GM12892 (cell line): ENCODE data around the gene MRPS35.

Experiments used
- DNase-seq: peaks from one replicate; pipeline ENCODE4 v3.0.0; 2011; ENCODE audit not compliant: insufficient read length
- FAIRE-seq: peaks from 2 replicates; lab custom pipeline; 2011; peaks lifted over from hg19 to GRCh38; lab: Jason Lieb, UNC
- POLR2A ChIP-seq: IDR thresholded peaks from 2 replicates; pipeline ENCODE4 v1.6.1; 2011; ENCODE audit warnings: low read depth, low read length, control low read depth
- POLR2AphosphoS5 ChIP-seq: IDR thresholded peaks from 2 replicates; pipeline ENCODE4 v1.6.1; 2011; ENCODE audit warnings: low read depth, low read length, control low read depth
- TAF1 ChIP-seq: IDR thresholded peaks from 2 replicates; pipeline ENCODE4 v1.6.1; 2011; ENCODE audit warnings: low read depth, mild to moderate bottlenecking, control low read depth, low read length, borderline replicate concordance

Gene MRPS35

DNA sequence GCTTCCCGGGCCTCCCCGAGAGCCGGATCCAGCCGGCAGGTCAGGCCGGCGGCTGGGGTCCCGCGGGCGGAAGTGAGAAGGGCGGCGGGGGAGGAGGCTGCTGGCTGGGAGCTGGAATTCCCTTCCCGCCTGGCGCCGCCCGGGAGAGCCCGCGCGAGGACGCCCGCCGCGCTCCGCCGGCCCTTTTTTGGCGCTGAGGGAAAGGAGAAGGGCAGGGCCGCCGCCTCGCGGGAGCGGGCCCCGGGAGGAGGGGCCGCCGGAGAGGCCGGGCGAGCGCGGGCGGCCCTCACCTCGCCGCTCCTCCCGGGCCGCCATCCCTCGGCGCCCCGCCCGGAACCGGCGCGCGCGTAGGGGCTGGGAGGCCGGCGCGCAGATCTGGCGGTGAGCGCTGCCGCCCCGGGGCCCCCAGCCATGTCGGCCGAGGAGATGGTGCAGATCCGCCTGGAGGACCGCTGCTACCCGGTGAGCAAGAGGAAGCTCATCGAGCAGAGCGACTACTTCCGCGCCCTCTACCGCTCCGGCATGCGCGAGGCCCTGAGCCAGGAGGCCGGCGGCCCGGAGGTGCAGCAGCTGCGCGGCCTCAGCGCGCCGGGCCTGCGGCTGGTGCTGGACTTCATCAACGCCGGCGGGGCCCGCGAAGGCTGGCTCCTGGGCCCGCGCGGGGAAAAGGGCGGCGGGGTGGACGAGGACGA is 69.4 kb downstream of the MRPS35 start, which contains the start of the genes KLHL42 and MANSC4:
TSS of gene KLHL42 (plus strand) at position 314 of the 692 bp plus-strand sequence. CDS start at position 412, 98 bp downstream.
TSS of gene MANSC4 (minus strand) at position 317 of the 692 bp plus-strand sequence. CDS start 8,960 bp downstream, outside the sequence.
- DNase-seq = peak; percentile 64
- FAIRE-seq = peak; percentile 90
- TF ChIP-seq POLR2A (peak; percentile 78; the same call in 1 of the 2 replicates), POLR2AphosphoS5 (0 out of 2 replicates have a peak, but pooled peaks have one; percentile 26), TAF1 (peak; percentile 25; the same call in 1 of the 2 replicates)

DNA sequence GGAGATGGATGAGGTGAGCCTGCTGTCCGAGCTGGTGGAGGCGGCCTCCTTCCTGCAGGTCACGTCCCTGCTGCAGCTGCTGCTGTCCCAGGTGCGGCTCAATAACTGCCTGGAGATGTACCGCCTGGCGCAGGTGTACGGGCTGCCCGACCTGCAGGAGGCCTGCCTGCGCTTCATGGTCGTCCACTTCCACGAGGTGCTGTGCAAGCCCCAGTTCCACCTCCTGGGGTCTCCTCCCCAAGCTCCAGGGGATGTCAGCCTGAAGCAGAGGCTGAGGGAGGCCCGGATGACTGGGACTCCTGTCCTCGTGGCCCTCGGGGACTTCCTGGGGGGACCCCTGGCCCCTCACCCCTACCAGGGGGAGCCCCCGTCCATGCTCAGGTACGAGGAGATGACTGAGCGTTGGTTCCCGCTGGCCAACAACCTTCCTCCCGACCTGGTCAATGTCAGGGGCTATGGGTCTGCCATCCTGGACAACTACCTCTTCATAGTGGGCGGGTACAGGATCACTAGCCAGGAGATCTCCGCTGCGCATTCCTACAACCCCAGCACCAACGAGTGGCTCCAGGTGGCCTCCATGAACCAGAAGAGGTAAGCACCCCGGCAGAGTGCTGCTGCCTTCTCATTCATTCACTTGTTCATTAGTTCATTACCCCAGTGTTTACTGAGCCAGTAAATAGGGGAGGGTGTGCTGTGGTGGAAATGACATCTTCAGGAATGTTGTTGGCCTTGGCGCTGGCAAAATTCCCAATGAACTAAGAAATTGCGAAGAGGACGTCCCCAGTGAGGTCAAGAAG is 70.2 kb downstream of the MRPS35 start:
- peak; percentile 60 for FAIRE-seq
- TF ChIP-seq POLR2AphosphoS5 (no peak), TAF1 (no peak), POLR2A (no peak)
- peak; percentile 38 for DNase-seq

DNA sequence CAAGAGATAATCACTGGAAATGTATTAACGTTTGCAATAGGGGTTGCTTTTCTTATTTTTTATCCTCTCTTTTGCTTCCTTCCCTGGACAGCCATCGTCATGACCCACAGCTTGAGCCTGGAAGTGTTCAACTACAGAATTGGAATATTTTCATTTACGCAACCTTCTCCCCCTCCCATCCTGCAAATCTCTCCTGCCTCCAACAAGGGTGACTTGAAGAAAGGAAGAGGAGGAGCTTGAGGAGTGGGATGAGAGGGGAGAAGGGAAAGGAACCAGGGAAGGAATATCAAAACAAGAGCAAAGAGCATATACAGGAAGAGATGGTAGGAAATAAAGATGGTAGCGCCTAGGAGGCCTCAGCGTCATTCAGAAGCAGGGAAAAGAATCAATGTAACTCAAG is 71.0 kb downstream of the MRPS35 start:
- DNase-seq = no peak
- no peak for FAIRE-seq

DNA sequence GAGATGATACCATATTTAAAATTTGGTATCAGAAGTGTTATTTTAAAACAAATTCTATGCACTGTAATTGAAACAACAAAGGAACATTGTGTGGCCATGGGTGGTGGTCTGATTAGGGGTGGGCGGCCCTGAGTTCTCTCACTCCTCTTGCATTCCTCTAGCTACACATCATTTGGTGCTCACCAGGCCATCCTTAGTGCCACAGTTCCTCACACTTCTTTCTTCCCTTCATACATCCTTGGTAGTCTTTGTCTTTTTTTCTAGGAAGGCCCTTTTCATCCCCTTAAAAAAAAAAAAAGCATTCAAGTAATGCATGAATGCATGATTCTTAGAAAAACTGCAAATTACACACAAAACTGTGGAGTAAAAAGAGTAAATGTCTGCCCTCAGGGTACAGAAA is 71.8 kb downstream of the MRPS35 start:
- TF ChIP-seq TAF1 (no peak), POLR2AphosphoS5 (no peak), POLR2A (no peak)
- no peak for FAIRE-seq
- no peak for DNase-seq

More for the DNA sequence above, 71.0 kb downstream of the MRPS35 start:
- TF ChIP-seq POLR2AphosphoS5 (no peak), TAF1 (no peak), POLR2A (no peak)

DNA sequence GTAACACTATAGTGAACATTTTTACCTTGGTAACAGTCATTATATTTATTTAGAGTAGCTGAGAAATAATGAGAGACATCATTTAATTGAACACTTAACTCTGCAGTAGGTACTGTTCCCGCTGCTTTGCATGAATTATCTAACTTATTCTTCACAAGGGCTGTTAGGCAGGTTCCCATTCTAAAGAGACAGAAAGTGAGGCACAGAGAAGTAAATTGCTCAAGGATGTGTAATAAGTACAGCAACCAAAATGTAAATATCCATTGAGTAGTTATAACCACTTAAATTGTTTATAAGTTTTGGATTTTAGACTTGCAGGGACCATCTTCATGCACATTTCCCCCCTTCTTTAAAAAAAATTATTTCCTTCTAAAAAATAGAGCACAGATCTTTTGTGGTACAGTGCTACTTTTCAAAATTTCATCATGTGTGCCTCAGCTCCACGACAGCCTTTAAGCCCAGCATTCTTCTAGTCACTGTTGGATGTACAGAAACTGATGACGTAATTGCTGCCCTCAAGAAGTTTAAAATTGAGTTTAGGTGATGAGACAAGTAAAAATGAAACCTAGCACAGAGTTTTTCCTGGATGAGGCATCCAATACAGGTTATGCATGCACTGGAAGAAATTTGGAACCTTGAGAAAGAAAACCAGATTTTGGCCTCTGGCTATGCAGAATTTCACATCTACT is 75.4 kb downstream of the MRPS35 start:
- DNase-seq = no peak
- TF ChIP-seq POLR2AphosphoS5 = no peak
- no peak for TF ChIP-seq POLR2A

DNA sequence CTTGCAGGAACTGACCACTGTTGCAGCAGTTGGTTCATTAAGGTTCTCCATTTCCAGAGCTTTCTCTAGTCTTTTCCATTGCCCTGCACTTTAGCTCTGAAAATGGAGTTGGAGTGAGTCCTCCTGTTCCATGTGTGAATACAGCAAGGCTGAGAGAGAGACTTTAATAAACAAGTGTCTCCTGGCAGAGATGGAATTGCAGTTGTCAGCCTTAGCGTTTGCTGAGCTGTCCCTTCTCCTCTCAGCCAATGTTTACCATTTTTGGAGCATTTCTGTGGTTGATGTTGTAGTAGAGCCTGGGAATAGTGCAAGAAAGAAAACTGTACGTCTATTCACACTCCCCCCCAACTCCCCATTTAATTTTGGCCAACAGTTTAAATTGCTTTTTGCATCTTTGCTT is 76.9 kb downstream of the MRPS35 start:
- FAIRE-seq (no peak), DNase-seq (no peak)
- TF ChIP-seq TAF1 (no peak), POLR2AphosphoS5 (no peak), POLR2A (no peak)

More for the DNA sequence above, 75.4 kb downstream of the MRPS35 start:
- no peak for FAIRE-seq

DNA sequence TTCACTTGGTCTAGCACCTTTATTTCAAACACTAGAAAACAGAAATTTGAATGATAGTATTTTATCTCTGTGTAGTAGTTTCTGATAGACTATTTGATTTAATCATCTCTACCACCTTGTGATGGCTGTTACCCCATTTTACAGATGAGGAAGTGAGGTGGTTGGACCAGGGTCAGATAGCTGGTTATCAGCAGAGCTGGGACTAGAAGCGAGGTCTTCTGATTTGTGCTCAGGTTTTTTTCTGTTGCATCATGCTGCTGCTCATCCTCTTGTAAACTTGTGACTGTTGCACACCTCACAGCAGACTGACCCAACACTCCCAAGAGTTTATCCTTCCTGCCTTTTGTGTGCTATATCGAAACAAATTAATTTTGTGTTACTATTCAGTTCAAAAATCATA is 79.5 kb downstream of the MRPS35 start:
- no peak for FAIRE-seq
- TF ChIP-seq TAF1 (no peak), POLR2AphosphoS5 (no peak), POLR2A (no peak)
- DNase-seq = no peak

DNA sequence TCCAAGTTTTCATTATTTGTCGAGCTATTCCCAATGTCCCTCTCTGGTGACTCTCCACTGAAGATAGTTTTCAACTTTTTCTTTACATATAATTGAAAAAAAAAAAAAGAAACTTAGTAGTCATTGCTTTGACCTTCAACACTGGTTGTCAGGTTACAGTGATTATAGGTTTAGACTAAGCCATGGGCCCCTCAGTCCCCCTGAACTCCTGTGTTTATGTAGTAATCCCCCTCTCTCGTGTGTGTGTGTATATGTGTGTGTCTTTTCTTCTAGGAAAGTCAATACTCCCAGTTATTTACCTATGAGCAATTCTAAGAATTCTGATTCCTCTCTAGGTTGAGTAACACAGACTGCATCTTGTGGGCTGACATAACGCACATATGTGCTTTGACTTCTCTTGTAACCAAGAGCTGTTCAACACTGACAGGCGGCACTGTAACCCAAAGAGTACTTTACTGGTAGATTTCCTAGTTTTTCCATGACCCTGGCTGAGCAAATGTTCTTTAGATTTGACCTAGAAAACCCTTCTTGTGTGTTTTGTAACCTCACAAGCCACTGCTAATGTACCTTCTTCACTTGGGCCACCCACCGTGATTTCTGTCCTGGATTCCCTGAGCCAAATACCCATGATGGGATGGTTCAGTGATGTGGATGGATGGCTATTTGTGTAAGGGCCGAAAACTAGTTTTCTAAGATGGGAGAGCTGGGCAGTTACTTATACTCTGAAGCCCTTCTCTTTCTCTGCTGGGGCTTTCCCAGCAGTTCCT is 84.4 kb downstream of the MRPS35 start:
- TF ChIP-seq POLR2AphosphoS5 (no peak), TAF1 (no peak), POLR2A (no peak)
- FAIRE-seq = no peak
- no peak for DNase-seq

DNA sequence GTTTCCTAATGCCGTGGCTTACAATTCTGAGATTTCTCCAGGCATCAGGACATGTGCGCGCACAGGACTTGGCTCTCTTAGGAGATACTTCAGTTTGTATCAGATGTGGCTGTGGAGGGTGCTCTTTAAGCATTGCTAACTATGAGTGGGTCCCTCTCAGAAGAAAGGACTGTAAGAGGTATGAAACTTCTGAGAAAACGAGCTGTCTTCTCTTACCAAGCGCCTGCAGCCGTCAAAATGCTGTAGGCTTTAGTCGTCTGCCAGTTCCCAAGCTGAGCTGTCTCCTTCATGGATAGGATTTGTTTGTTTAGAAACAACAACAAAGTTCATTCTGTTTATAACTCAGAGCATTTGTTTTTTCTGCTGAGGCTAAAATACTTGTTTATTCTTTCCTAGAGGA is 85.5 kb downstream of the MRPS35 start:
- FAIRE-seq (no peak), DNase-seq (no peak)

DNA sequence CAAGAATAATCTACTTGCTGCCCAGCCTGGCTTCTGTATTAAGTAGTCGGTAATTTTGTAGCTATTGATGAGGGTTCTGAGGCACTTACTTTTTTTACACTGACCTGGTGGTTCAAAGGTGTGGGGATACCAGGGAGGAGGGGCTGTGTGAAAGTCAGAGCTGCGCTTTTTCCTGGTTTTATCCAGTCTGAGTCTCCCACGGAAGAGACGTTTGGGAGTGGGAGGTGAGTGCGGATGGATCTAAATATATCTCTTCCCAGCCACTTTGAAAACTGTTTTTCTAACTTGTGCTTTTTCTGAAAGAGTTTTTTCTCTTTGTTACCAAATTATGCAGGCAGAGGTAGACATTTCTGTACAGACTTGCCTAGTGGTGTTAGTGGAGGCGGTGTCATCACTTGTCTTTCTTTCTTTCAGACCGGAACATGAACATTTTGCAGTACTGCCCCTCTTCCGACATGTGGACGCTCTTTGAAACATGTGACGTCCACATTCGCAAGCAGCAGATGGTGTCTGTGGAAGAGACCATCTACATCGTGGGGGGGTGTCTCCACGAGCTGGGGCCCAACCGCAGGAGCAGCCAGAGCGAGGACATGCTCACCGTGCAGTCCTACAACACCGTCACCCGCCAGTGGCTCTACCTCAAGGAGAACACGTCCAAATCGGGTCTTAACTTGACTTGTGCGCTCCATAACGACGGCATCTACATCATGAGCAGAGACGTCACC is 86.8 kb downstream of the MRPS35 start:
- TF ChIP-seq POLR2AphosphoS5 (no peak), TAF1 (no peak), POLR2A (no peak)
- FAIRE-seq (no peak), DNase-seq (no peak)

More for the DNA sequence above, 85.5 kb downstream of the MRPS35 start:
- TF ChIP-seq POLR2AphosphoS5 = no peak
- TF ChIP-seq POLR2A = no peak
- no peak for TF ChIP-seq TAF1

DNA sequence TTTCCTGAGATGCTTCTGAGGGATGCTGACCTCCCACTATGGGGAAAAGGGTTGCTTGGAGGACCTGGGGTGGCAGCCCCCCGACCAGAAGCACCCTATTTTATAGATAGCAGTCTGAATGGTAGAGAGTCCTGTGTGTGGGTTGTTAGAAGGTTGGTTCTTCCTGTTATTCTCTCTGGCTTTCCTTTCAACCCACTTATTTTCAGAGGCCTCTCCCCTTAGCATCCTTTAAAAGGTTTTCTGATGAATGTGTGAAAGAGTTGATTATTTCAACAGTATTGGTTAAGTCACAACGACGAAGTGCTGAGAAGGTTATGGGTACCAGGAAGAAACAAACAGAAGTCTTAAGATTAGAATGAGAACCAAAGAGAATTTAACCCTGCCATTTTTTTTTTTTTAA is 90.2 kb downstream of the MRPS35 start:
- DNase-seq (no peak), FAIRE-seq (no peak)
- TF ChIP-seq POLR2AphosphoS5 (no peak), TAF1 (no peak), POLR2A (no peak)
